Stimulated activated naive CD4-positive, alpha-beta T cell treated with Interleukin-2 at 50 U/mL for 16 hours (primary cell): ENCODE data around the gene BMX.

ENCODE experiments used
- DNase-seq: peaks from one replicate; lab custom pipeline; 2025; lab: John Stamatoyannopoulos, UW

The BMX gene

GRCh38 chrX:15507005-15507404, 6.4 kb downstream of the BMX start:
- DNase-seq = no peak

GRCh38 chrX:15509845-15510244, 9.2 kb downstream of the BMX start:
- no peak for DNase-seq

GRCh38 chrX:15511563-15511962, 11.0 kb downstream of the BMX start:
- no peak for DNase-seq

- DNase-seq = no peak
These were observed 11.9 kb downstream of the BMX start for GRCh38 chrX:15512401-15512965.

- DNase-seq = no peak
These were observed 13.7 kb downstream of the BMX start for GRCh38 chrX:15514279-15514678.

GRCh38 chrX:15515931-15516330, 15.3 kb downstream of the BMX start:
- no peak for DNase-seq

- DNase-seq = no peak
These were observed 21.9 kb downstream of the BMX start for GRCh38 chrX:15522464-15522863.

- no peak for DNase-seq
These were observed 22.5 kb downstream of the BMX start for GRCh38 chrX:15523088-15523487.

GRCh38 chrX:15524417-15524816, 23.8 kb downstream of the BMX start:
- DNase-seq = no peak

- DNase-seq = no peak
These were observed 25.2 kb downstream of the BMX start for GRCh38 chrX:15525664-15526416.

GRCh38 chrX:15529165-15529564, 28.6 kb downstream of the BMX start:
- no peak for DNase-seq

- DNase-seq = no peak
These were observed 29.7 kb downstream of the BMX start for GRCh38 chrX:15530318-15530717.

- no peak for DNase-seq
These were observed 46.1 kb downstream of the BMX start for GRCh38 chrX:15546745-15547144.

- no peak for DNase-seq
These were observed 46.7 kb downstream of the BMX start for GRCh38 chrX:15547356-15547755.

- no peak for DNase-seq
These were observed 48.8 kb downstream of the BMX start for GRCh38 chrX:15549189-15550012.

GRCh38 chrX:15559227-15559626, 58.6 kb downstream of the BMX start:
- no peak for DNase-seq

GRCh38 chrX:15560924-15561323, 60.3 kb downstream of the BMX start:
- DNase-seq = no peak

GRCh38 chrX:15563056-15563455, 62.4 kb downstream of the BMX start:
- DNase-seq = no peak

GRCh38 chrX:15564981-15565579, 64.5 kb downstream of the BMX start:
- peak; percentile 0 for DNase-seq

- DNase-seq = no peak
These were observed 65.6 kb downstream of the BMX start for GRCh38 chrX:15566244-15566643.

GRCh38 chrX:15567267-15567666, 66.7 kb downstream of the BMX start:
- no peak for DNase-seq

GRCh38 chrX:15567886-15568616, 67.4 kb downstream of the BMX start:
- DNase-seq = no peak
